Measurements from ENCODE around the gene B9D2.
"Not testable (repeated sequence)": the region's sequence is repeated elsewhere in the genome, so short reads cannot be mapped to it uniquely, and the experiment has no call there.

Gene B9D2

DNA sequence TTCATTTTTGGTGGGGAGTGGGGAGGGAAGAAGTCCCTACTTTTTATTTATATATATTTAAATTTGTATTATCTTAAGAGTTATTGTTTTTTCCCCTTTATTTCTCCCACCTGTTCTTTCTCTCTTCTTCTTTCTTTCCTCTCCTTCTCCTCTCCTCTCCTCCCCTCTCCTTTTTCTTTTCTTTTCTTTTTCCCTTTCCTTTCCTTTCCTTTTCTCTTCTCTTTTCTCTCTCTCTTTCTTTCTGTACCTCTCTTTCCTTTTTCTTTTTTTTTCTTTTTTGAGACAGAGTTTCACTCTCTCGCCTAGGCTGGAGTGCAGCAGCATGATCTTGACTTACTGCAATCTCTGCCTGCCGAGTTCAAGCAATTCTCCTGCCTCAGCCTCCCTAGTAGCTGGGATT is 35.6 kb upstream of the B9D2 start:
- DNase-seq (ENCODE audit: insufficient read length, low spot score) (no peak), FAIRE-seq (no peak)
- no peak for TF ChIP-seq POLR2A (IDR thresholded peaks at IDR 0.05; ENCODE audit: low read depth, low read length)

DNA sequence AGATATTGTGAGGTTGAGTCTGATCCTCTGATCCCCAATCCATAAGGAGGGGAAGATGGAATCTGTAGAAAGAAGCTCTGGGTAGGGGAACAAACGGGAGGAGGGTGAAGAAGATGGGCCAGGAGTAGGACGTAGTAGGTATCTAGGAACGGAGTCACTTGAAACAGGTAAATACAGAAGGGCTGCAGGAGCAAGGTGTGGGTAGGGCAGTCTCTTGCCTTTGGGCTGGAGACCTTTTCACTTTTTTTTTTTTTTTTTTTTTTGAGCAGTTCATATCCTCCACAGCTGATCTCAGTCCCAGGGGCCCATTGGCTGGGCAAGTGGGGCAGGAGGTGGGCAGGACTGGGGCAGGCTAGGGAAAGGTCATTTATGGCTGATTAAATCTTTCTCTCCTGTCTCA is 35.1 kb upstream of the B9D2 start:
- no peak for TF ChIP-seq POLR2A (IDR thresholded peaks at IDR 0.05; ENCODE audit: low read depth, low read length)
- no peak for FAIRE-seq
- no peak for DNase-seq (ENCODE audit: insufficient read length, low spot score)

DNA sequence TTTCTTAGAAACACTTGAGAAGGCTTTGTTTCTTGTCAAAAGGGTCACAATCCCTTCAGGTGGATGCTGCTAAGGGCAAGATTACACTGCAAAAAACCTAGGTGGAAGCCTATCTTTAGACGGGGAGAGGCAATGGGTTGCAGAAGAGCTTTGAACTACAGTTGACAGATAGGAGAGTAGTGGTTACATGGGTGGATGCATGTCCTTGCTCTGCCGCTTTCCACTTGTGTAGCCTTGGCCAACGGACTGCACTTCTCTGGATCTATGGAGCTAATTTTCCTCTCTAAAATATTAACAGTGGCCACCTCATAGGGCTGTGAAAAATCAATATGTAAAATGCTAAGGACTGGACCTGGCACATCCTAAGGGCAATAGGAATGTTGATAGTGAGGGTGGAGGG is 34.6 kb upstream of the B9D2 start:
- FAIRE-seq (no peak), DNase-seq (ENCODE audit: insufficient read length, low spot score) (no peak)
- TF ChIP-seq POLR2A (IDR thresholded peaks at IDR 0.05; ENCODE audit: low read depth, low read length) = no peak

GRCh38 chr19:41398050-41398418 is 34.1 kb upstream of the B9D2 start:
- FAIRE-seq (no peak), DNase-seq (ENCODE audit: insufficient read length, low spot score) (no peak)
- TF ChIP-seq POLR2A (IDR thresholded peaks at IDR 0.05; ENCODE audit: low read depth, low read length) = no peak

GRCh38 chr19:41397086-41398049 is 33.4 kb upstream of the B9D2 start, which contains the start of the genes BCKDHA and EXOSC5:
Gene BCKDHA, plus strand, starts transcription at chr19:41397818. Its CDS starts 10 bp downstream, at chr19:41397828.
Gene EXOSC5, minus strand, starts transcription at chr19:41397359. Its CDS starts 31 bp downstream, at chr19:41397328.
- peak; percentile 98 for DNase-seq (ENCODE audit: insufficient read length, low spot score)
- peak; percentile 77 for TF ChIP-seq POLR2A (IDR thresholded peaks at IDR 0.05; ENCODE audit: low read depth, low read length)

GRCh38 chr19:41395355-41395754 is 31.4 kb upstream of the B9D2 start:
- no peak for FAIRE-seq
- no peak for TF ChIP-seq POLR2A (IDR thresholded peaks at IDR 0.05; ENCODE audit: low read depth, low read length)
- DNase-seq (ENCODE audit: insufficient read length, low spot score) = no peak

More at GRCh38 chr19:41397086-41398049, 33.4 kb upstream of the B9D2 start, which contains the start of the genes BCKDHA and EXOSC5:
- peak; percentile 93 for FAIRE-seq

- FAIRE-seq = no peak
- DNase-seq (ENCODE audit: insufficient read length, low spot score) = no peak
- no peak for TF ChIP-seq POLR2A (IDR thresholded peaks at IDR 0.05; ENCODE audit: low read depth, low read length)
Observed at GRCh38 chr19:41392775-41393174, 28.8 kb upstream of the B9D2 start.

- FAIRE-seq = no peak
- DNase-seq (ENCODE audit: insufficient read length, low spot score) = no peak
- no peak for TF ChIP-seq POLR2A (IDR thresholded peaks at IDR 0.05; ENCODE audit: low read depth, low read length)
Observed at GRCh38 chr19:41391618-41392017, 27.7 kb upstream of the B9D2 start.

- TF ChIP-seq POLR2A (IDR thresholded peaks at IDR 0.05; ENCODE audit: low read depth, low read length) = no peak
- FAIRE-seq (no peak), DNase-seq (ENCODE audit: insufficient read length, low spot score) (no peak)
Observed at GRCh38 chr19:41386442-41386841, 22.5 kb upstream of the B9D2 start.

DNA sequence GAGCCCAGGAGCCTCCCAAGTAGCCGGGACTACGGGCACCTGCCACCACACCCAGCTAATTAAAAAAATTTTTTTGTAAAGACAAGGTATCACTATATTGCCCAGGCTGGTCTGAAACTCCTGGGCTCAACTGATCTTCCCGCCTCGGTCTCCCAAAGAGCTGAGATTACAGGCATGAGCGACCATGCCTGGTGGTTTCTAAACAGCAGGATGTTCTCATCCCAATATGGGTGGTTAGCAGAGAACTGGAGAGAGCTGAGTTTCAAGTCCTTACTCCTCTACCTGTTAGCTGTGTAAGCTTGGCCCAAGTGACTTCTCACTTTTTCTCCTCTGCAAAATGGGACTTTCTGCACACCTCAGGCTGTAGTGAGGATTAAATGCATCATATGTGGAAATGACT is 20.4 kb upstream of the B9D2 start:
- TF ChIP-seq POLR2A (IDR thresholded peaks at IDR 0.05; ENCODE audit: low read depth, low read length) = no peak
- FAIRE-seq (no peak), DNase-seq (ENCODE audit: insufficient read length, low spot score) (no peak)

DNA sequence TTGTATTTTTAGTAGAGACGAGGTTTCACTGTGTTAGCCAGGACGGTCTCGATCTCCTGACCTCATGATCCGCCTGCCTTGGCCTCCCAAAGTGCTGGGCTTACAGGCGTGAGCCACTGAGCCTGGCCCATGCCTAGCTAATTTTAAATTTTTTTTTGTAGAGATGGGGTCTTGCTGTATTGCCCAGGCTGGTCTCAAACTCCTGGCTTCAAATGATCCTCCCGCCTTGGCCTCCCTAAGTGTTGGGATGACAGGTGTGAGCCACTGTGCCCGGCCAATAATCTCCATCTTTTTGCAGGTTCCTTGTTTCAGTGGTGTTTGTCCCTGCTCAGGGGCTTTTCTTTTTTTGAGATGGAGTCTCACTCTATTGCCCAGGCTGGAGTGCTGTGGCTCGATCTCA is 17.6 kb upstream of the B9D2 start:
- FAIRE-seq; DNase-seq (ENCODE audit: insufficient read length, low spot score): not testable (repeated sequence)

DNA sequence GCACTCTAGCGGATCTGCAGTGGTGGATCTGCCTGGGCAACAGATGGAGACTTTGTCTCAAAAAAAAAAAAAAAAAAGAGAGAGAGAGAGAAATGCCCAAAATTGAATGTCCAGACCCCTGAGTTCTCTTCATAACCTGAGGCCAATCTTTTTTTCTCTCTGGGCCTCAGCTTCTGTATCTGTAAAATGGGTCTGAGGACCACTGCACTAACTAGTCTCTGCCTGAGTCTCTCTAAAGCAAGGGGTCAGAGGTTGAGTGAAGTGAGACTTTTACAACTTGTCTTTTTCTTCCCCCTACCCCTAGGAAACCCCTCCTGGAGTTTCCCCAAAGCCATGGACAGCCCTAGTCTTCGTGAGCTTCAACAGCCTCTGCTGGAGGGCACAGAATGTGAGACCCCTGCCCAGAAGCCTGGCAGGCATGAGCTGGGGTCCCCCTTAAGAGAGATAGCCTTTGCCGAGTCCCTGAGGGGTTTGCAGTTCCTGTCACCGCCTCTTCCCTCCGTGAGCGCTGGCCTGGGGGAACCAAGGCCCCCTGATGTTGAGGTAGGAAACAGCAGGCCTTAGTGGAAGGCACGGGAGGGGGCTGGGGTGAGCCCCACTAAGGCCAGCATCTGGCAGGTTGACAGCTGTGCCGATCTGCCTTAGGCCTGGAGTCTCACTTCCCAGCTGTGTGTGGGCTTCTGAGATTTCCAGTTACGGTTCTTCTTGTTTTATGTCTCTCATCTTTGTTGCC is 14.2 kb upstream of the B9D2 start:
- FAIRE-seq (no peak), DNase-seq (ENCODE audit: insufficient read length, low spot score) (no peak)
- no peak for TF ChIP-seq POLR2A (IDR thresholded peaks at IDR 0.05; ENCODE audit: low read depth, low read length)

DNA sequence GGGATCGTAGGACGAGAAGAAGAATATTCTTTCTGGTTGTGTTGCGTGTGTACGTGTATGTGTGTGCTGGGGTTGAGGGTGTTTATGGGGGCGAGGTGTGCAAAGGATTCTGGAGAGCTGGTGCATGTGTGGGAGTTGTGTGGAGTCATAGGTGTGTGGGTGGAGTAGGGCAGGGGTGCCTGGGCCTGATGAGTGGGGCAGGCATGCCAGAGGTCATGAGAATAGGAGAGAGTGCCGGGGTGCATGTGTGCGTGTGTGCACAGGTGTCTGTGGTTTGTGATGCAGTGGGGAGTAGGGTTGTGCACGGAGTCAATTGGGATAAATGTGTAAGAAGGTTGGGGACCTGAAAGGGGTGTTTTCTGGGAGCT is 13.0 kb upstream of the B9D2 start:
- DNase-seq (ENCODE audit: insufficient read length, low spot score) = no peak

GRCh38 chr19:41376241-41376997 is 12.5 kb upstream of the B9D2 start, which contains the start of gene TMEM91:
Gene TMEM91, plus strand, starts transcription at chr19:41376533. Its CDS starts 1,777 bp downstream, at chr19:41378310.
- no peak for TF ChIP-seq POLR2A (IDR thresholded peaks at IDR 0.05; ENCODE audit: low read depth, low read length)
- DNase-seq (ENCODE audit: insufficient read length, low spot score) (no peak), FAIRE-seq (no peak)

More for the DNA sequence above, 13.0 kb upstream of the B9D2 start:
- no peak for FAIRE-seq
- no peak for TF ChIP-seq POLR2A (IDR thresholded peaks at IDR 0.05; ENCODE audit: low read depth, low read length)
